Endothelial cell of umbilical vein (primary cell): ENCODE results near the gene HSPG2.

Experiments used
- EZH2 ChIP-seq: IDR thresholded peaks from 2 replicates; pipeline ENCODE4 v1.6.1; 2012; ENCODE audit warnings: borderline replicate concordance, low read depth, mild to moderate bottlenecking, moderate library complexity, low read length, inconsistent platforms; ENCODE audit not compliant: severe bottlenecking
- FOS ChIP-seq: IDR thresholded peaks from 2 replicates; pipeline ENCODE4 v1.6.1; 2011; ENCODE audit warnings: mild to moderate bottlenecking, low read length, moderate library complexity, borderline replicate concordance; ENCODE audit not compliant: insufficient read depth
- GATA2 ChIP-seq: IDR thresholded peaks from 2 replicates; pipeline ENCODE4 v1.7.0; 2011; ENCODE audit warnings: low read depth, mild to moderate bottlenecking, moderate library complexity, mixed read lengths, low read length; ENCODE audit not compliant: insufficient read length, insufficient read depth
- JUN ChIP-seq: IDR thresholded peaks from 2 replicates; pipeline ENCODE4 v1.6.1; 2011; ENCODE audit warnings: borderline replicate concordance, low read depth; ENCODE audit not compliant: insufficient read length, insufficient read depth
- MAX ChIP-seq: IDR thresholded peaks from 2 replicates; pipeline ENCODE4 v1.6.1; 2011; ENCODE audit not compliant: insufficient read depth, insufficient read length
- POLR2A ChIP-seq: IDR thresholded peaks from 2 replicates; pipeline ENCODE4 v1.6.1; 2012; ENCODE audit warnings: low read depth, mild to moderate bottlenecking, control low read depth, low read length
- POLR2AphosphoS5 ChIP-seq: IDR thresholded peaks from 2 replicates; pipeline ENCODE4 v1.6.1; 2012; ENCODE audit warnings: low read depth, mild to moderate bottlenecking, control low read depth, low read length, moderate library complexity; ENCODE audit not compliant: insufficient read depth
- TF ChIP-seq, protein P1 (sequence below), 2 donors: IDR thresholded peaks; 1 replicate in 1 of 2; 2 replicates in 1 of 2; pipeline ENCODE4 v1.5.1; 2011; ENCODE audit warnings: low read length in 2 of 2, mild to moderate bottlenecking in 2 of 2, moderate library complexity in 2 of 2, control low read depth in 1 of 2, inconsistent platforms in 1 of 2, low read depth in 1 of 2; ENCODE audit not compliant: insufficient read depth in 1 of 2; ENCODE audit errors: extremely low read depth in 1 of 2

DNA sequence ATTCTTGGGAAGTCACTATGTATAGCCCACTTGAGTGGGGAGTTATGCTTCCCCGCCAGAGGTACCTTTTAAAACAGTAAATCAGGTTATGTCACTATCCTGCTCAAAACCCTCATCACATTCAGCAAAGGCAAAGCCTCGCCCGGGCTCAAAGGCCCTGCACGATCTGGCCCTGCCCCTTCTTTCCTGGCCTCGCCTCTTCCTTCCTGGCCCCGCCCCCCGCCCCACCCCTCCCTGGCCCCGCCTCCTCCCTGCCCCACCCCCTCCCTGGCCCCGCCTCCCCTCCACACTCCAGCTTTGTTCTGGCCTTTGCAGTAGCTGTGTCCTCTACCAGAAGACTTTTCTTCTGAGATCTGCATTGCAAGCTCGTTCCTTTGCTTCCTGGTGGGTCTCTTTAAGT, 118.5 kb downstream of the HSPG2 start:
- TF ChIP-seq, protein P1, sequence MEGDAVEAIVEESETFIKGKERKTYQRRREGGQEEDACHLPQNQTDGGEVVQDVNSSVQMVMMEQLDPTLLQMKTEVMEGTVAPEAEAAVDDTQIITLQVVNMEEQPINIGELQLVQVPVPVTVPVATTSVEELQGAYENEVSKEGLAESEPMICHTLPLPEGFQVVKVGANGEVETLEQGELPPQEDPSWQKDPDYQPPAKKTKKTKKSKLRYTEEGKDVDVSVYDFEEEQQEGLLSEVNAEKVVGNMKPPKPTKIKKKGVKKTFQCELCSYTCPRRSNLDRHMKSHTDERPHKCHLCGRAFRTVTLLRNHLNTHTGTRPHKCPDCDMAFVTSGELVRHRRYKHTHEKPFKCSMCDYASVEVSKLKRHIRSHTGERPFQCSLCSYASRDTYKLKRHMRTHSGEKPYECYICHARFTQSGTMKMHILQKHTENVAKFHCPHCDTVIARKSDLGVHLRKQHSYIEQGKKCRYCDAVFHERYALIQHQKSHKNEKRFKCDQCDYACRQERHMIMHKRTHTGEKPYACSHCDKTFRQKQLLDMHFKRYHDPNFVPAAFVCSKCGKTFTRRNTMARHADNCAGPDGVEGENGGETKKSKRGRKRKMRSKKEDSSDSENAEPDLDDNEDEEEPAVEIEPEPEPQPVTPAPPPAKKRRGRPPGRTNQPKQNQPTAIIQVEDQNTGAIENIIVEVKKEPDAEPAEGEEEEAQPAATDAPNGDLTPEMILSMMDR (IDR thresholded peaks at IDR 0.05; ENCODE audit: extremely low read depth in 1 of 2, insufficient read depth in 1 of 2, low read depth in 1 of 2, low read length in 2 of 2), result no peak
- TF ChIP-seq MAX, result no peak
- peak; percentile 34 for TF ChIP-seq POLR2A
- TF ChIP-seq EZH2, result no peak
- TF ChIP-seq POLR2AphosphoS5, result peak; percentile 45
- TF ChIP-seq GATA2, result no peak
- no peak for TF ChIP-seq JUN
- no peak for TF ChIP-seq FOS
